ENCODE measurements around the gene TMEM92. TPM values are rescaled to one million over a fixed set of nuclear protein-coding genes. Genes with fewer than 3 reads are reported as not detected.
"Not testable (repeated sequence)": the region's sequence is repeated elsewhere in the genome, so short reads cannot be mapped to it uniquely, and the experiment has no call there.

The TMEM92 gene
- total RNA-seq, 1 donor from 2014 or later: 1.6 TPM

DNA sequence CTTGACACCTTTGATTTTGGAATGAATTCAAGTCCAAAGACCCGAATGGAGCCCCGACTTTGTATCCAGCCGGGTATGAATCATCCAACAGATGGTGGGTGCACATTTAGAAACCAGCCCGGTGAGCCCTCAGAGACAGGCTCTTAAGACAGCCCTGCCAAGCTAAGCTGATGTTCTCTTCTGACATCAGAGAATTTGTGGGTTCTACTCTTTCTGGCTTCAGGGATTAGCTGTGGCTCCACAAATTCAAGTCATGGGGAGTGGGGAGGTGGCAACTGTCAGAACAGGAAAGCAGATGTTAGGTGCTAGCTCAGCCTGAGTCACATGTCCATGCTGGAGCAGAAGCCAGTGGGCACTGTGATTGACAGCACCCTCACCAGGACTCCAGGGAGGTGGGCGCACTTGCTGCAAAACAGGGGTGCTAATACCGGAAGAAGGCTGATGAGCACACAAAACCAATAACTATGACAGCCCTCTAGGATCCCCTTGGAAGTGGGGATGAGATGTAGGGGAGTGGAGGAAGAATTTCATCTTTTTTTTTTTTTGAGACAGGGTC lies 40.3 kb downstream of the TMEM92 start:
- H3K27me3 Mint-ChIP-seq: no peaks in the 10 kb centered on the region

DNA sequence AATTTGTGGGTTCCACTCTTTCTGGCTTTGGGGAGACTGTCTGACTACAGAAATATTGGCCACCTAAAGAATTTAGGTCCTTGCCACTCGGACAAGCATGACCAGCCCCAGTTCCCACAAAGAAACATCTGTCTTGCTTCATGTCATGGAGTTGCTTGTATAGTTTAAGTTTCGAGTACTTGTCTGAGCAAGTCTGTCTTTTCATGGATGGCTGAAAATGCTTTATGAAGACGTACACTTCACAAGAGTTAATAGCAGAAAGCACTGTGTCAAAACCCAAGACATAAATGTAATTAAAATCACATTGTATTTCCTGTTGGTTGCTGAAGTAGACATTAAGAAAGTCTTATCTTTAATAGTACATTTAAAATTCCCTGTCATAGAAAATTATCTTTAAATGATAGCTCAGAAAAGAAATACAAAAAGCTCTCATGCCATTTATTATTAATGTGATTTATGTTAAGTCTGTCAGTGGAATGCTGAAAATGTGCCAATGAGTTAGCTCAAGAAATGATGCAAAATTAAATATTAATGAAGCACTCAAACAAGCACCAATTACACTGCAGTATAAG lies 41.8 kb downstream of the TMEM92 start:
- Mint-ChIP-seq H3K27ac (peak overlapping the region; percentile 56), H3K4me1 (ENCODE audit: unreplicated experiment) (peaks cover 6% of the 10 kb centered on the region), H3K36me3 (no peaks in the 10 kb centered on the region), H3K27me3 (no peaks in the 10 kb centered on the region), H3K4me3 (no peak overlapping the region), H3K9me3 (no peaks in the 10 kb centered on the region)
- TF ChIP-seq, protein P1, sequence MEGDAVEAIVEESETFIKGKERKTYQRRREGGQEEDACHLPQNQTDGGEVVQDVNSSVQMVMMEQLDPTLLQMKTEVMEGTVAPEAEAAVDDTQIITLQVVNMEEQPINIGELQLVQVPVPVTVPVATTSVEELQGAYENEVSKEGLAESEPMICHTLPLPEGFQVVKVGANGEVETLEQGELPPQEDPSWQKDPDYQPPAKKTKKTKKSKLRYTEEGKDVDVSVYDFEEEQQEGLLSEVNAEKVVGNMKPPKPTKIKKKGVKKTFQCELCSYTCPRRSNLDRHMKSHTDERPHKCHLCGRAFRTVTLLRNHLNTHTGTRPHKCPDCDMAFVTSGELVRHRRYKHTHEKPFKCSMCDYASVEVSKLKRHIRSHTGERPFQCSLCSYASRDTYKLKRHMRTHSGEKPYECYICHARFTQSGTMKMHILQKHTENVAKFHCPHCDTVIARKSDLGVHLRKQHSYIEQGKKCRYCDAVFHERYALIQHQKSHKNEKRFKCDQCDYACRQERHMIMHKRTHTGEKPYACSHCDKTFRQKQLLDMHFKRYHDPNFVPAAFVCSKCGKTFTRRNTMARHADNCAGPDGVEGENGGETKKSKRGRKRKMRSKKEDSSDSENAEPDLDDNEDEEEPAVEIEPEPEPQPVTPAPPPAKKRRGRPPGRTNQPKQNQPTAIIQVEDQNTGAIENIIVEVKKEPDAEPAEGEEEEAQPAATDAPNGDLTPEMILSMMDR (conservative IDR thresholded peaks at IDR 0.05): no peak
- no peak for DNase-seq (ENCODE audit: extremely low spot score, unreplicated experiment)

More for the DNA sequence above, 40.3 kb downstream of the TMEM92 start:
- Mint-ChIP-seq H3K36me3 (no peaks in the 10 kb centered on the region), H3K4me1 (ENCODE audit: unreplicated experiment) (peaks cover 14% of the 10 kb centered on the region), H3K4me3 (no peak overlapping the region), H3K27ac (no peak overlapping the region), H3K9me3 (no peaks in the 10 kb centered on the region)
- TF ChIP-seq, protein P1 (conservative IDR thresholded peaks at IDR 0.05): no peak
- DNase-seq (ENCODE audit: extremely low spot score, unreplicated experiment): no peak

DNA sequence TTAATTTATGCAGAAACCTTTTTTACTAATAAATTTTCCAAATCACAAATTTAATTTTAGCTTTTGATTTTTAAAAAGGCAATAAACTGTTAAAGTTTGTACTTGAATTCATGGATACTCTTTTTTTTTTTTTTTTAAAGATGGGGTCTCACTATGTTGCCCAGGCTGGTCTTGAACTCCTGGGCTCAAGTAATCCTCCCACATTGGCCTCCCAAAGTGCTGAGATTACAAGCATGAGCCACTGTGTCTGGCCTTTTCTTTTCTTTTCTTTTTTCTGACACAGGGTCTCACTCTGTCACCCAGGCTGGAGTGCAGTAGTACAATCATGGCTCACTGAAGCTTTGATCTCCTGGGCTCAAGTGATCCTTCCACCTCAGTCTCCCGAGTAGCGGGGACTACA lies 42.4 kb downstream of the TMEM92 start:
- H3K9me3 Mint-ChIP-seq; H3K36me3 Mint-ChIP-seq; H3K4me3 Mint-ChIP-seq; H3K4me1 Mint-ChIP-seq (ENCODE audit: unreplicated experiment); H3K27ac Mint-ChIP-seq; H3K27me3 Mint-ChIP-seq; DNase-seq (ENCODE audit: extremely low spot score, unreplicated experiment): not testable (repeated sequence)

DNA sequence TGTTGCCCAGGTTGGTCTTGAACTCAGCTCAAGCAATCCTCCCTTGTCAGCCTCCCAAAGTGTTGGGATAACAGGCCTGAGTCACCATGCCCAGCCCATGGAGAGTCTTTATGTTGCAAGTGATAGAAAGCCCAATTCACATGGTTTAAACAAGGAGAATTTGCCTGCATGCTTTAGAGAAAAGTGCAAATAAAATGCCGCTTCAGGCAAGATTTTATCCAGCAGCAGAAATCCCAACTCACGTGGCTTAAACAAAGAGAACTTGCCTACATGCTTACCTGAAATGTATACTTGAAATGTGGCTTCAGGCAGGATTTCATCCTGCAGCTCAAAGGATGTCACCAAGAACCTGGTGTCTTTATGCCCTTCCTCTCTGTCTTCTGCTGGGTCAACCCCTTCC lies 42.9 kb downstream of the TMEM92 start:
- H3K9me3 Mint-ChIP-seq: no peaks in the 10 kb centered on the region
- H3K27ac Mint-ChIP-seq: no peak overlapping the region
- H3K27me3 Mint-ChIP-seq: no peaks in the 10 kb centered on the region
- DNase-seq (ENCODE audit: extremely low spot score, unreplicated experiment): no peak
- H3K4me3 Mint-ChIP-seq: no peak overlapping the region
- TF ChIP-seq, protein P1 (conservative IDR thresholded peaks at IDR 0.05): no peak
- peaks cover 5% of the 10 kb centered on the region for H3K4me1 Mint-ChIP-seq (ENCODE audit: unreplicated experiment)
- no peaks in the 10 kb centered on the region for H3K36me3 Mint-ChIP-seq

DNA sequence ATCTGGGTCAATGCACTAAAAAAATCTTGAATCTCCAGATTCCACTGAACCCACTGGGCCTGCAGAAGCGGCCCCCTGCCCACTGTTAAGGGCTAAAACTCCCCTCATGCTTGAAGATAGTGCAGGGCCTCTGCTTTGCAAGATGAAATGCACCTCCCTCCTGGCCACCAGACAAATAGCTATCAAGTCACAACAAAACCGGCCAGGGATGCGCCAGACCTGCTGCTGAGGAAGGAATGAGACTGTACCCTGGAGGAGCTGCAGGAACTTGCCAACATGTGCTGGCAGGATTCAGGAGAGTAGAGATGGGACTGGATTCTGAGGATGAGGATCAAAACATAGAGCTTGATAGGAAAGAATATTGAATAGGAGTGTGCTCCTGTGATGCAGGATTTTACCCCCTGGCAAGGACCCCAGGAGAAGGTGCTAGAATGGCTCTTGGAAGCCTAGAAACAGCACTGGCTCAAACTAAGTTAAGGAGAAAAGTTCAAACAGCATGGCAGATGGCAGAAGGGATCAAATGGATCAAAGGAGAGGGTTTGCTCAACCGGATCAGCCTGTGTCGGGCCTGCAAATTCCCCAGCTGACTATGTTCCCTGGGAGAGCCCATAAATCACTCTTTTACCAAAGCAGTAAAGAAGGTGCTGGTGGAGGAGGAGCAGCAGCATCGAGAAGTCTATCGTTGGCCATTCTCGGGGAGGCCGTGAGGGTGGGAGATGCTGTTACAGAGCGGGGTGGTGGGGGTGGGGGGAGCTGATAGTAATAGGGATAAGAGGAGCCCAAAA lies 44.4 kb downstream of the TMEM92 start:
- TF ChIP-seq, protein P1 (conservative IDR thresholded peaks at IDR 0.05): no peak
- Mint-ChIP-seq H3K27me3 (no peaks in the 10 kb centered on the region), H3K9me3 (no peaks in the 10 kb centered on the region), H3K4me1 (ENCODE audit: unreplicated experiment) (peaks cover 5% of the 10 kb centered on the region), H3K4me3 (no peak overlapping the region), H3K27ac (no peak overlapping the region), H3K36me3 (no peaks in the 10 kb centered on the region)
- no peak for DNase-seq (ENCODE audit: extremely low spot score, unreplicated experiment)

Measured in type B pancreatic cell (in vitro differentiated cells).